ENCODE measurements around the gene SURF4. TPM values are rescaled to one million over a fixed set of nuclear protein-coding genes. Genes with fewer than 3 reads are reported as not detected.

SURF4 gene
- total RNA-seq, 2 experiments from 2014 or later: 90.7 to 94.6 TPM

DNA sequence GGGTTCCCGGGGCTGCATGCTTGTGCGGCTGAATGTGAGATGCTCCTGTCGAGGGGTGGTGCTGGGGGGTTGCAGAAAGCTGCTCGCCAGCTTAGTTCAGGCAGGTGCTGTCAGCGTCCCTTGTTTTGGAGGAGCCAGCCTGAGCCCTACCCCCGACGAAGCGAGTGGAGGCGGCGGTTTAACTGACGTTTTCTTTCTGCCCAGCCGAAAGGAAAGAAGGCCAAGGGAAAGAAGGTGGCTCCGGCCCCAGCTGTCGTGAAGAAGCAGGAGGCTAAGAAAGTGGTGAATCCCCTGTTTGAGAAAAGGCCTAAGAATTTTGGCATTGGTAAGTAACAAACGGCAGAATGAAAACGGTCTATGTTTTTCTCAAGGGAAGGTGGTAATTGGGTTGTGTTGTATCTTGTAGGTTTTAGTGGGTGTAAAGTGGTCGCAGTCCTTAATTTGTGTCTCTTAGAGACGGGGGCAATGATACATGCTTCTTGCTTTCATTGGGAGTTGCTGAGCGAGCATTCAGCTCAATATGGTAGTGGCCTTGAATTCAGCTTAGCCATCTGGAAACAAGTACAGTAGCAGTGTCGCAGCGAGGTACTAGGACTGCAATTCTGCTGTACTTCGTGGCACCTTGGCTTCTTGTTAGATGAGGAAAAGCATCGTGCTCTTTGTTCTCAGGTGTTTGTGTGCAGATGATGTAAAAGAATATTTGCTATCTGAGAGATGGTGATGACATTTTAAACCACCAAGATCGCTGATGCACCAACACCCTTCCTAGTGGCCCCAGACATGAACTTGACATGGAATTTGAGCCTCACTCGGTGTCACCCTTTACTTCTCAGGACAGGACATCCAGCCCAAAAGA, 26.9 kb downstream of the SURF4 start:
- Histone ChIP-seq H3K9me3 (ENCODE audit: control insufficient read depth in 1 of 2, insufficient read depth in 1 of 2, low read length in 2 of 2) (no peaks in the 10 kb centered on the region), H3K36me3 (ENCODE audit: insufficient read depth, low read length) (peaks cover 70% of the 10 kb centered on the region), H3K4me3 (ENCODE audit: low read length) (peak overlapping the region; percentile 88), H3K27ac (ENCODE audit: low read depth in 1 of 2, low read length in 2 of 2) (peak overlapping the region; percentile 84 to 91), H3K27me3 (ENCODE audit: control insufficient read depth in 1 of 2, insufficient read depth in 2 of 2, low read length in 2 of 2) (no peaks in the 10 kb centered on the region), H3K4me1 (ENCODE audit: insufficient read depth, low read length) (peaks cover 50% of the 10 kb centered on the region)
- Mint-ChIP-seq H3K9me3 (no peaks in the 10 kb centered on the region), H3K27ac (peak overlapping the region; percentile 85), H3K36me3 (ENCODE audit: low read depth) (peaks cover 86% of the 10 kb centered on the region), H3K4me3 (peak overlapping the region; percentile 96), H3K4me1 (ENCODE audit: low read depth) (peaks cover 39% of the 10 kb centered on the region), H3K27me3 (no peaks in the 10 kb centered on the region)
- ATAC-seq (ENCODE audit: poor library complexity): peak; percentile 9
- TF ChIP-seq, protein P1, sequence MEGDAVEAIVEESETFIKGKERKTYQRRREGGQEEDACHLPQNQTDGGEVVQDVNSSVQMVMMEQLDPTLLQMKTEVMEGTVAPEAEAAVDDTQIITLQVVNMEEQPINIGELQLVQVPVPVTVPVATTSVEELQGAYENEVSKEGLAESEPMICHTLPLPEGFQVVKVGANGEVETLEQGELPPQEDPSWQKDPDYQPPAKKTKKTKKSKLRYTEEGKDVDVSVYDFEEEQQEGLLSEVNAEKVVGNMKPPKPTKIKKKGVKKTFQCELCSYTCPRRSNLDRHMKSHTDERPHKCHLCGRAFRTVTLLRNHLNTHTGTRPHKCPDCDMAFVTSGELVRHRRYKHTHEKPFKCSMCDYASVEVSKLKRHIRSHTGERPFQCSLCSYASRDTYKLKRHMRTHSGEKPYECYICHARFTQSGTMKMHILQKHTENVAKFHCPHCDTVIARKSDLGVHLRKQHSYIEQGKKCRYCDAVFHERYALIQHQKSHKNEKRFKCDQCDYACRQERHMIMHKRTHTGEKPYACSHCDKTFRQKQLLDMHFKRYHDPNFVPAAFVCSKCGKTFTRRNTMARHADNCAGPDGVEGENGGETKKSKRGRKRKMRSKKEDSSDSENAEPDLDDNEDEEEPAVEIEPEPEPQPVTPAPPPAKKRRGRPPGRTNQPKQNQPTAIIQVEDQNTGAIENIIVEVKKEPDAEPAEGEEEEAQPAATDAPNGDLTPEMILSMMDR (IDR thresholded peaks at IDR 0.05): no peak
- POLR2A ChIA-PET: interaction anchor here (1.0 to 3.1 kb wide), 10 partner anchors 8 to 319 kb away, joined by 3 to 45 read pairs (median 14); partner anchors contain the start of genes GTF3C5, STKLD1, SURF1 and SURF2
- DNase-seq: no peak
- CTCF ChIA-PET: interaction anchor here (1.0 to 2.8 kb wide), 4 partner anchors 23 to 327 kb away, joined by 3 to 11 read pairs (median 4); no protein-coding TSS in a partner anchor
- intact Hi-C loops (cut with DNase I, micrococcal nuclease): loop anchor here (1.0 to 10.0 kb wide), 6 partner anchors 7 to 944 kb away; partner anchors contain the start of genes SURF6 (in 2 of the 2), GTF3C5 (in 1 of the 2), REXO4 (in 1 of the 2) and SURF1 (in 1 of the 2)

- TF ChIP-seq, protein P1 (IDR thresholded peaks at IDR 0.05): no peak
- DNase-seq (peak; percentile 83 to 97 (median 88)), ATAC-seq (ENCODE audit: poor library complexity) (peak; percentile 90)
- Histone ChIP-seq H3K27ac (ENCODE audit: low read depth in 1 of 2, low read length in 2 of 2) (peak within 1 kb of the TSS; percentile 84 to 91), H3K4me3 (ENCODE audit: low read length) (peak within 1 kb of the TSS; percentile 88), H3K36me3 (ENCODE audit: insufficient read depth, low read length) (peaks cover 70% of the 10 kb centered on the region), H3K27me3 (ENCODE audit: control insufficient read depth in 1 of 2, insufficient read depth in 2 of 2, low read length in 2 of 2) (no peaks in the 10 kb centered on the region), H3K9me3 (ENCODE audit: control insufficient read depth in 1 of 2, insufficient read depth in 1 of 2, low read length in 2 of 2) (no peaks in the 10 kb centered on the region), H3K4me1 (ENCODE audit: insufficient read depth, low read length) (peaks cover 50% of the 10 kb centered on the region)
- CTCF ChIA-PET: interaction anchor here (0.8 to 2.8 kb wide), 6 partner anchors 23 to 326 kb away, joined by 3 to 11 read pairs (median 3); no protein-coding TSS in a partner anchor
- Mint-ChIP-seq H3K4me3 (peak within 1 kb of the TSS; percentile 96), H3K9me3 (no peaks in the 10 kb centered on the region), H3K4me1 (ENCODE audit: low read depth) (peaks cover 39% of the 10 kb centered on the region), H3K27me3 (no peaks in the 10 kb centered on the region), H3K36me3 (ENCODE audit: low read depth) (peaks cover 78% of the 10 kb centered on the region), H3K27ac (peak within 1 kb of the TSS; percentile 85)
- intact Hi-C loops (cut with DNase I, micrococcal nuclease): loop anchor here (1.0 to 10.0 kb wide), 6 partner anchors 8 to 943 kb away; partner anchors contain the start of genes SURF6 (in 2 of the 2), GTF3C5 (in 1 of the 2), REXO4 (in 1 of the 2) and SURF1 (in 1 of the 2)
- POLR2A ChIA-PET: interaction anchor here (1.0 to 3.1 kb wide), 11 partner anchors 8 to 317 kb away, joined by 3 to 45 read pairs (median 10); partner anchors contain the start of genes GTF3C5, STKLD1, SURF1 and SURF2
Observed at GRCh38 chr9:133347985-133348717, 27.7 kb downstream of the SURF4 start, which contains the start of the genes MED22 and RPL7A. TSS of gene MED22 (minus strand) at chr9:133348131. CDS start at chr9:133346662, 1,469 bp downstream. TSS of gene RPL7A (plus strand) at chr9:133348218. CDS start at chr9:133348244, 26 bp downstream.
